GM19035 (cell line): ENCODE results near the gene BLM.

Source experiments
- ATAC-seq: cut with Tn5 transposase; IDR thresholded peaks from one replicate; pipeline ENCODE4 v1.9.1; 2021; ENCODE audit not compliant: unreplicated experiment

Gene BLM

DNA sequence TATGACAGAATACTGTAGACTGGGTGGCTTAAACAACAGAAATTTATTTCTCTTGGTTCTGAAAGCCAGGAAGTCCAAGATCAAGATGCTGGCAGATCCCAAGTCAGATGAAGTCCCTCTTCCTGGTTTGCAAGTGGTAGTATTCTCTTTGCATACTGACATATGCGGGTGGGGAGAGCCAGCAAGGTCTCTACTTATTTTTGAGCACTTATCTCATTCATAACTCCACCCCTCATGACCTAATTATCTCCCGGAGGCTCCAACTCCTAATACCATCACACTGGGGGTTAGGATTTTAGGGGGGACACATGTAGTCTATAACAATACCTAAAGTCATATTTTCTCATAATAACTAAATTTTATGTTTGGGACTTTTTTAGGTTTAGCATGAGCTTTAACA is 65.3 kb downstream of the BLM start:
- ATAC-seq: no peak

DNA sequence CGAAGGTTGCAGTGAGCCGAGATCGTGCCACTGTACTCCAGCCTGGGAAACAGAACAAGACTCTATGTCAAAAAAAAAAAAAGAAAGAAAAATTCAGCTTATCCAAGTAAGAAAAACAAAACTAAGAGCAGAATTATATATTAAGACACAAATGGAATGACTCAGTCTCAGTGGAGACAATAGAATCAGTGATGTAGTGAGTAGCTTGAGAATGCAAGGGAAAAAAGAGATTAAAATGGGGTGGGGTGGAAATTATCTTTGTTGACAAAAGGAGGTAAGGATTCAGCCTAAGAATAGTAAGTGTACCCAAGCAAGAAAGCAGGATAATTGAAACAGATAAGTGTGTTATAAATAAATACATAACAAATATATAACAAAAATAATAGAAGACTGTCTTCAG is 70.7 kb downstream of the BLM start:
- ATAC-seq: no peak

DNA sequence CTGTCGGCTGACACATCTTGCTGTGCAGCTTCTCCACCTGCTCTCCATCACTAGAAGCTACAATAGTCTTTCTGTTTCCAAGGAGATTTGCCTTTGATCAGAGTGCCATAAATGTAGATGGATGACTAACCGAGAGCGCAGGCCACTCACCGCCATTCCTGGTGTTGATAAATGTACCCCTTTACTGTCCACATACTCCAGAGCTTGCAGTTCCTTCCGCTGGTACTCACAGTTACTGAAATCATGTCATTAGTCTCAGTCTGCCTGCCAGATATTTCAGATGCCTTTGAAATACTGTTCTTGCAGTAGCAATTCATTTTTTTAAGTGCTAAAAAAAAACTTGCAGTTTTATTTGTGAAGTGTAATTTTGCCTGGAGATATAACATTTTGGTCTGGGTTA is 72.3 kb downstream of the BLM start:
- no peak for ATAC-seq

DNA sequence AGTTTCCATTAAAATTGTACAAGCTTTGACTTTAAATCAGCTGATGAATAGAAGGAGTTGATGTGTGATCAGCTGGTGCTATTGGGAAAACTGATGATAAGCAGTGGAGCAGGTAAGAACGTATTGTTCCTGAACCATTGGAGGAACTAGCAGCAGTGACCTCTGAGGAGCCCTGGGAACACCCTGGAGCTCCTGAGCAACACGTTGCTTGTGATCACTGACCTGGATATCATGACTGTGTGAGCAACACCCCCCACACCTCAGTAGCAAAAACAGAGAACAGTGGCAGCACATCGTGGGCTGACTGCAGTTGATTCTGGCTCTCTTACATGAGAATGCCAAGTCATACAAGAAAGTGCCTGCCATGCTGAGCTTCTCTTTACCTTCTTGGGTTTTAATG is 72.9 kb downstream of the BLM start:
- no peak for ATAC-seq

DNA sequence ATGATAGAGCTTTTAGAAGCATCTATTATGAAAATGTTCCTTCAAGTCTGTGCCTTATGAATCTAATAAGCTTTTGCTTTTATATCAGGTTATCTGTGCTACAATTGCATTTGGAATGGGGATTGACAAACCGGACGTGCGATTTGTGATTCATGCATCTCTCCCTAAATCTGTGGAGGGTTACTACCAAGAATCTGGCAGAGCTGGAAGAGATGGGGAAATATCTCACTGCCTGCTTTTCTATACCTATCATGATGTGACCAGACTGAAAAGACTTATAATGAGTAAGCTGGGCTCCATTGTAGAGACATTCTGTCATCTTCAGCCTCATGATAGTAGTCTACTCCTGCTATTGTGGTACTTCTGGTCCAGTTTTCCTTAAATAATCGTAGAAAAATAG is 73.4 kb downstream of the BLM start:
- no peak for ATAC-seq

DNA sequence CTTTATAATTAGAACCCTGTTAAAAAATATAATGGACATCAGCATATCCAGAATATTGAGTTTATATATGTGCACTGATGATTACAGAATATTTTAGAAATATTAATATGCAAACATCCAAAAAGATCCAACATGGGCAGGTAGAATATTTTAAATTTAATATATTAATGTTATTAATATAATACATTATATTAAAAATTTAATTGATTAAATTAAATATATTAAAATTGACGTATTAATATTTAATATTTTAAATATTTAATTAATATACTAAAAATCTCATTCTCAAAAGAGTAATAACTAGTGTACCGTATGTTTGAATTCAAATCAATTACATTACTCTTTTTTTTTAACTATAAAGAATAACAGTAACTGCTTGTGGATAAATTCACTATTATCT is 77.4 kb downstream of the BLM start:
- no peak for ATAC-seq

DNA sequence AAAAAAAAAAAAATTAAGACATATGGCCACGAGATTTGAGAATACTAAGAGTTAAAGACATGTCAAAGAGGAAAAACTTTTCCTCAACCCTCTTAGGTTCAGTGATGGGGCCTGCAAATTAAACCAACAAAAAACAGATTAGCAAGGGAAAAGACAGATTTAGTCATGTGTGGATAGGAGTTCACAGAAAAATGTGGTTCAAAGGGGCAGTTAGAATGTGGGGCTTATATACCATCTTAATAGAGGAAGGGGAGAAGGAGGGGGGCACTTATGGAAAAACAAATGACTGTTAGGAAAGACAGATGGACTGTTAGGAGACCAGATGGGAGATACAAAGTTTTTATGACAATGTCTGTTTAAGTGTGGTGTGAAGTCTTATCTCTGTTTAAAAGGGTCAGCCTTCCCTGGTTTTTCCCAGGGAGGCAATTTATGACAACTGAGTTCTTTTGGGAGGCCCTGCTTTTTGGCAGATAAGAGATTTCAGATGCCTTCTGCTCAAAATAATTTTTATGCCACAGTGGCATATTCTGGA is 82.6 kb downstream of the BLM start:
- no peak for ATAC-seq

DNA sequence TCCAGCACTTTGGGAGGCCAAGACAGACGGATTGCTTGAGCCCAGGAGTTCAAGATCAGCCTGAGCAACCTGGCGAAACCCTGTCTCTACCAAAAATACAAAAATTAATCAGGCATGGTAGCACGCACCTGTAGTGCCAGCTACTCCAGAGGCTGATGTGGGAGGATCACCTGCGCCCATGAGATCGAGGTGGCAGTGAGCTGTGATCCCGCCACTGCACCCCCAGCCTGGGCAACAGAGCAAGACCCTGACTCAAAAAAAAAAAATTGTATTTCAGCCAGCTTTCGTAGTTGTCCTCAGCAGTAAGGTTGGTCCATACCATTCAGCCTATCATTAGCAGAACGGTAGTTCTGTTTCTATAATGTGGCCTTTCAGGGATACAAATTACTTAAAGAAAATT is 84.7 kb downstream of the BLM start:
- ATAC-seq: no peak

DNA sequence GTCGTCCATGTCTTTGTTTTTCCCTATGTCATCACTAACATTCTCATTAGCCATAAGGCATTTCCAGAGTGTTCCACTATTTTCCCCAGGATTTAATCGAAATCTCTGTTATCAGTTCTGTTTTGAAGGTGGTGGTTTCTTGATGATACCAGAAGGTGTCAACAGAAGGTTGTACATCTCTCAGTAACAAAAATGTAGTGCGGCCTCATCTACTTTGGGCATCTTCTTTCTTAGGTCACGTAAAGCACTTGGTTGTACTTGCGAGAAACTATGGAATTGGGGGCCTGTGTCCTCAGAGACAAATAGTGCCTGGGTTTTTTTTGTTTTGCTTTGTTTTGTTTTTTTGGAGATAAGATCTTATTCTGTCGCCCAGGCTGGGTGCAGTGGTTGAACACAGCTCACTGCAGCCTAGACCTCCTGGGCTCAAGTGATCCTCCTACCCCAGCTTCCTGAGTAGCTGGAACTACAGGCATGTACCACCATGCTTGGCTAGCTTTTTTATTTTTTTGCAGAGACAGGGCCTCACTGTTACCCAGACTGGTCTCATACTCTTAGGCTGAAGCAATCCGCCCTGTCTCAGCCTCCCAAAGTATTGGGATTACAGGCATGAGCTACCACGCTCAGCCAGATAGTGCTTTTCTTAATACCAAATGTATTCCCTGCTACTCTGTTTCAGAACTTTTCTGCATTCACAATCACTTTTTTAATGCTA is 90.1 kb downstream of the BLM start:
- ATAC-seq: no peak

DNA sequence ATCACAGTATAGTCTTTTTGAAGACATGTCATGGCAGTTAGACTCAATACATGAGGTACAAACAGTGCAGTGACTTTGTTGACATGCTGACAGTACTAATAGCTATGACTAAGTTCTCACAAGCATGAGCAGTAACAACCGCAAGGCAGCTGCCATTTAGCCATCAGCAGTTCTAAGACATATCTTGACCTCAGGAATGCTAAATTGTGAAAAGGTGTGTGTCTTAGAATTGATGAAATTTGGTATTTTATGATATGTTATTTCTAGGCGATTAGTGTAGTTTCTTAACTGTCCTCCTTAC is 90.6 kb downstream of the BLM start:
- no peak for ATAC-seq

DNA sequence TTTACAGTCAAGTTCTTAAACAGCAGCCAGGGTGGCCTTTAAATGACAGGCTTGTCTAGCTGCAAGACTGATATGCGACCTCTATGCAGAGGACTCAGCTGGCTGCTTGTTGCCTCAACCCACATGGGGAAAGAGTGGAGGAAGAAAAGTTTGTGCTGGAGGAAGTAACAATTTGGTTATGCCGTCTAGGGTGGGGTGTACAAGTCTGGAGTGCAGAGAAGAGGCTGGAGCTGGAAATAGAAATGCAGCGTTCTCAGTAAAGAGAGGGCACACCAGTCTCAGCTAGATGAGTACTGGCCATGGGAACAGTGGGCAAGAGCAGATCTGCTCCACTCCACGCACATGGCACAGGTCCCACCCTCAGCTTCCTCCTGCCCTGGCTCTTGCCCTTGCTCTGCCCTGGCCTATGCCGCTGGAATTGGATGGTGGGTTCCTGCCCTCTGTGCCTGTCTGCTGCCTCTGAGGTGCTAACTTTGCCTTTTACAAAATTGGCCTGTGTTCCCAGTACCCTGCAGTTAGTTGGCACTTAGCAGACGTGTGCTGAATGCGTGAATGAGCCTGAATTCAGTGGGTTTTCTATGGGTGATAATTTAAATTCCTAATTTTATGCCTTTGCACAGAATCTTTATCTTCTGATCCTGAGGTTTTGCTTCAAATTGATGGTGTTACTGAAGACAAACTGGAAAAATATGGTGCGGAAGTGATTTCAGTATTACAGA is 91.5 kb downstream of the BLM start:
- ATAC-seq: no peak

DNA sequence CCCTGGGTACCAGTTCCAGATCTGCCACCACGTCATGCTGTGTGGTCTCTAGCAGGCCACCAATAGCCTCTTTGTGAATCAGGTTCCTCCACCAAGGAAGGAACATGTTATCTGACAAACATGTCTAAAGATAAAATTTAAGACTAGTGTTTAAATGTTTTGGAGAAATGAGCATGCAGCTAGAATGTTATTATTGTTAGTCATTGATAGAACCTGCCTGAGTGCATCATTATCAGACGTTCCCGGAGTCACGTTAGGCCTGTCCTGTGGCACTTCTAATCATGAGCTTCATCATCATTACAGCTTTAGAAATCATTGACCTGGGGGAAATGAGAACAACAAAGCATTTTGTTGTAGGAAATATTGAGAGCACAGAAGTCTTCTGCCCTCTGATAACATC is 92.4 kb downstream of the BLM start:
- no peak for ATAC-seq

DNA sequence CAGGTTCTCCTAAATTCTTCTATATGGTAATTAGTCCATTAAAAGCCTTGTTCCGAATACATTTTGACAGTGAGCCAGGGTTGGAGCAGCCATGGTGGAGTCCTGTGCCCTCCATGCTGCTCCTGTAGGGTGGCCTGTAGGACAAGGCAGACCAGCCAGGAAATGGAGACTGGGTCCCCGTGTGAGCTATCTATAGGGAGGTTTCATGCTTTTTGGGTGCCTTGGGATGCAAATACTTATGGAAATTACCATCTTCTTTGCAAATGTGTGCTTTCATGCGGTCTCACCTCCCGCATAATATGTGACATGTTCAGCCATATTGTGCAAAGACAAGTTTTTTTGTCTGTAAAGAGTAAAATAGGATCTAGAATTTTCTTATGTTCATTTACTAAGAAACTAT is 93.2 kb downstream of the BLM start:
- ATAC-seq: no peak

DNA sequence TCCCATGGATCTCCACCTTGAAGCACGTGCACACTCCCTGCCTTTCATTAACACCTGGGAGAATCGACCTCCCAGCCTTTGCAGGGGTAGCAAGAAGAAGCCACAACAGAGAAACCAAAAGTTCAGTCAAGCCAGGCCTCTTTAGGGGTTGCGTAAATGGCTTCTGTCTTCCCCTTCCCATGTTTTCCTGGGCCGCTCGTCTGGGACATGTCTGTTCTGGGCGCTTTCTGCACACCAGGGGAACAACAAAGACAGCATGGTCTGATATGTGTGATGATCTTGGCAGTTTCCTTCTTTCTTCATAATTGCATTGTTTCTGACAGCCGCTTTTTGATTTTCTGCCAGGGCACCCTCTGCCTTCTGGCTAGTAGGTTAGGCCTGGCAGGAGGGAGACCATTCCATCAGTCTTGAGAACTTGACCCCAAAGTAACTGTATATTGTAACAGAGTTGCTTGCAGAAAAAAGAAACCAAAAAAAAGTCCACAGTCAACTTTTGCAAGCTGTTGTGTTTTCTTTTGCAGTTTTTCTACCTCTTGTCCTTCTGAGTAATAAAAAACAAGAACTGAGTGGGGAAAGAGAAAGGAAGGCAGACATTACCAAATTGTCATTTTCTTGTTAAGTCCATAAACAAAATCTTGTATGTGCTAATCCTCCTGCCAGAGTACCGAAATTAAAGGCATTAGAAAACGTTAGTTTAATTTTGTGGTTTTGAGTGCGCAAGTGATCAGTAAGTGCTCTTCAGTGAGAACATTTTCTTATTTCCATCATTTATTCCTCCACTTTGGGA is 95.2 kb downstream of the BLM start:
- ATAC-seq: no peak

DNA sequence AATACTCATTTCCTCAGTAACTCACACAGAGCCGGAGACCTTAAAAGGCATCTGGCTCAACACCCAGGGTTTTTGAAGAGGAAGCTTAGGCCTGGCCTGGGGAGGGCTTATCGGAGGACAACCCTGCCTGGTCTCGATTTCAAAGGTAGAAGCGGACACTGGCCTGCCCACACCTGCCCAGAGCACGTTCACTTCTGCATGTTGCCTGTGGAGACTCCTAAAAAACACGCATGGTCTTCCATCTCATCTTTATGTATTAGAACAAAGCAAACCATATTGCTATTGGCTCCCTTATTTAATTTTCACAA is 95.8 kb downstream of the BLM start:
- no peak for ATAC-seq

DNA sequence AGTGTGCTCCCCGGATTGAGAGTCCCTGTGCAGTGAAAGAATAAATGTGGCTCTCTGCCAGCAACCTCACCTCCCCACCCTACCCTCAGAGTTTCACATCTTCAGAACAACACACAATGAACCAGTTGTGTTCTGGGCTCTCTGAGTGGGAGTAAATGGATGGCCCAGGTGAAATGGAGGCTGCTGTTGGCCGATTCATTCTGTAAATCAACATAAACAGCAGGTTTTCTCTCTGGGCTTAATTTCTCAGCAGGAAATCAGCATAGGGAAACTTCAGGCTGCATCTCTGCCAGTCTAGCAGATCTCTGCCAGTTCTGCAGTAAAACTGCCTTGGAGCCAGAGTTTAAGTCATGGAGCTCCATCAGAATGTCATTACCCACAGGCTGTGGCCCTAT is 96.6 kb downstream of the BLM start:
- ATAC-seq: no peak

DNA sequence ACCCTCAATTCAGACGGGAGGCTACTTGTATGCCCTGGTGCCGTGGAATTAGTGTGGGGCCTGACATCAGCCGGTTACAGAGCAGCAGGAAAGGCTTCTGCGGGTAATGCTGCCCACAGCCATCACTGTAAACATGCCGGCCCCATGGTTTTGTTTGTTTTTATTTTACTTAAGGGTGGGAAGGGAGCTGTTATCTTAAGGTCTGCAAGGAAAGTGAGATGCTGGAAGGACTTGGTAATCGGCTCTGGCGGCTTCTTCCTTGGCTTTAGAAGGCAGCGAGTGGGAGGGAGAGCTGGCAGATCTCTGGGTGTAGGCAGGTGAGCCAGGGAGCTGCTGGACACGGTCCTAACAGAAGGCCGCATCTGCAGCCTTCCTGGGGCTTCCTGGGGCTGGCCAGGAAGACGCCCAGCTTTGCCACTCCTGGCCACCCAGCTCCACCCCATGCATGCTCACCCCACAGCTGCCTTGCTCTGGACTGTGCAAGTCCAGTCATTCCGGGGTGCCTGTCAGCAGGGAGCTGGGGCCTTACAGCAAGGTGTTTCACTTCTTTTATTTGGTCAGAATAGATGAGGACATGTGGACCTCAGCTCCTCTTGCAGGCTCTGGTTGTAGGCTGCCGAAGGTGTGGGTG is 97.2 kb downstream of the BLM start:
- no peak for ATAC-seq

DNA sequence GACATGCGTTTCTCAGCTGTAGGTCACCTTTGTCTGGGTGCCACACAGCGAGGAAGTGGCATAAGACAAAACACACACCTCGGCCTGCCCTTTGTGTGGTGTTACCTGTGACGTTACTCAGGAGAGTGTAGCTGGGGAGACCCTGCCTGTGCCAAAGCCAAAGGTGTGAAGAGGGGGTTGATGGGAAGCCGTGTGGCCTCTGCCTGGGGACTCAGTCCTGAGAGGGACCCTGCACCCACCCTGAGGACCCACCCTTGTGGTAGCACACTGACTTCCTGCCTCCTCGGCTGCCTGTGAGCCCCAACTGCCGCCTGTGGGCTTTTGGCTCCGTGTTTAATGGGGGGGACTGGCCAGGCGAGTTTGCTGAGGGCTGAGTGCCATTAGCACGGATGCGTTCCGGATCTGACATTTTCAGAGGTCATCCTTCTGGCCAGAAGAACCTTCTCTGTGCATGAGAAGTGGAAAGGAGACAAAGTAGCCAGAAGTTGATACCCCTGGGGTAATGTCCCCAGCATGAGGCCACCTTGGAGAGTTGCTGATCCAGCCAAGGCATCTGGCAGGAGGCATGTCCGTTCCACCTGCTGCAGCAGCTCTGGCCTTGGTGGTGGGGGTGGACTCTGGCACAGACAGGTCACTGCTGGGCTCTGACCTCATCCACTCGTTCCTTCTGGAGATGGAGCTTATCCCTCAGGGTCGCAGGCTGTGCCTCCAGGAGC is 99.4 kb downstream of the BLM start:
- no peak for ATAC-seq

DNA sequence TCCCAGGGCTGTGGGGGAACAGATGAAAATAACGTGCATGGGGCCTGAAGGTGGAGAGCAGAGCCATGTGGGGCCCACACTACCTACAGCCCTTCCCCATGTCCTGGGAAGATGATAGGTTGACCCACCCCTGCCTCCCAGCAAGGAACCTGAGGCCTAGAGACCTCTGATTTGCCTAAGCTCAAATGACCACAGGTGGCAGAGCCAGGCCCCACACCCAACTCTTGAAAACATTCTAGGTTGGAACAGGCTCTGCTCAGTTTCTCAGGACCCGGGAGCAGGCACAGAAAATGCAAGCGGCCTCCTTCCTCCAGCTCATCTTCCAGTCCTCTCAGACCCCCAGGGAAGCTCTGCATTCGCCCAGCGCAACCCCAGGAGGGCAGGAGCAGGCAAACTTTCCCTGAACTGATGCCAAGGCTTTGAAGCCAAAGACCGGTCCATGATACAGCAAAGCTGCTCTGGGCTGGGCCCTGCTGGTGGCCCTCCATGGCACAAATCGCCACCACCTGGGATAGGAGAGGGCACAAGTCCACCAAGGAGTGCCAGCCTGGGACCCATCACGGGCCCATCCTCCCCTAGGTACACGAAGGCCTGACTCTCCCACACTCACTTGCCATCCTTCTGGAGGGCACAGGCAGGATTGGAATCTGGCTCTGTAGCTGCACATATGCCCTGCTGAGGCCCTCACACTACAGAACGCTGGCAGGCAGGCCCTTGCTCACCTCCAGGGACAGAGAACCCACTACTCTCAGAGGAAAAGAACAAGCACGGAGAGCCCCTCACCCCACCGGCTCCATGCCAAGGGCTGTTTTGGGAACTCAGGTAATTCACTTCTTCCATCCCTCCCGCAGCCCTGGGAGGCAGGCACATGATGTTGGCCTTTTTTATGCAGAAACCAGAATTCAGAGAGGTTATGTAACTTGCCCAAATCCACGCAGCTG is 100.2 kb downstream of the BLM start:
- ATAC-seq: no peak
